WERI-Rb-1 (cell line): ENCODE data around the gene FXYD4.

Experiments
- DNase-seq: peaks from one replicate; pipeline ENCODE4 v3.0.0-alpha.2; 2020
- H3K27ac ChIP-seq: fragments of 250-450 bp; sonication (Bioruptor Pico); 2 replicates; pipeline ENCODE4 v1.5.1; 2020; ENCODE audit warnings: mild to moderate bottlenecking, moderate library complexity
- H3K27me3 ChIP-seq: fragments of 250-450 bp; sonication (Bioruptor Pico); 2 replicates; pipeline ENCODE4 v1.5.1; 2021; ENCODE audit warnings: mild to moderate bottlenecking, low read depth, moderate library complexity; ENCODE audit not compliant: insufficient read depth, severe bottlenecking
- H3K36me3 ChIP-seq: fragments of 250-450 bp; sonication (Bioruptor Pico); 2 replicates; pipeline ENCODE4 v1.5.1; 2020; ENCODE audit warnings: mild to moderate bottlenecking, moderate library complexity
- H3K4me3 ChIP-seq: 2 replicates; pipeline ENCODE4 v1.5.1; 2011; ENCODE audit warnings: low read depth, mild to moderate bottlenecking, control low read depth, low read length
- H3K9me3 ChIP-seq: fragments of 250-450 bp; sonication (Bioruptor Pico); 2 replicates; pipeline ENCODE4 v1.5.1; 2021; ENCODE audit warnings: mild to moderate bottlenecking, moderate library complexity; ENCODE audit not compliant: severe bottlenecking
- TF ChIP-seq, protein P1 (sequence below): IDR thresholded peaks from 2 replicates; pipeline ENCODE4 v1.5.1; 2011; ENCODE audit warnings: low read depth, mild to moderate bottlenecking, control low read depth, inconsistent platforms, low read length

FXYD4 gene

DNA sequence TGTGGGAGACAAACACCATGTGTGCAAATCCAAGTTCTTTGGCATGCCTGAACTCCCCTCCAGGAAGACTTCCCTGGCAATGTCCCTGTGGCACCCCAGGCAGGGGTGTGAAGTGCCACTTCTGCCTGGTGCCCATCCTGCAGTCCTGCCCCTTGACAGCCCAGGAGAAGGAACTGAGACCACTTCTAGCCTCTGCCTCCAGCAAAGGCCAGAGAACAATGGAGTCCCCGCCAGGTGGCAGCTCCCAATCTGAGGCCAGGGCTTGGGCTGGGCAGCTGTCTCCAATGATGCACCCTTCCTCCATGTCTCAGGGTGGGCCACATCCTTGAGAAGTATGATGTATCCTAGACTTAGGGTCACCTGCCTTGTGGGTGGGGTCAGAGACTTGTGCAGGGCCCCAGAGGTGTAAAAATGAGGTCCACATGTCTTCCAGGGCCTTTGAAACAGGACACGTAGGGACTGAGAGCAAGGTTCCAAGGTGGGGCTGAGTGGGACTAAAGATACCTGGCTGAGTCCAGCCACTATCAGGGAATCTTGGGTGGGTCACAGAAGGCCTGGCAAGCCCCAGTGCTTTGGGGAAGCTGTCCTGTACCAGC, 5.5 kb downstream of the FXYD4 start:
- no peak for DNase-seq
- Histone ChIP-seq H3K36me3 (no peaks in the 10 kb centered on the region), H3K9me3 (no peaks in the 10 kb centered on the region), H3K4me3 (no peak overlapping the region), H3K27me3 (no peaks in the 10 kb centered on the region), H3K27ac (no peak overlapping the region)
- TF ChIP-seq, protein P1, sequence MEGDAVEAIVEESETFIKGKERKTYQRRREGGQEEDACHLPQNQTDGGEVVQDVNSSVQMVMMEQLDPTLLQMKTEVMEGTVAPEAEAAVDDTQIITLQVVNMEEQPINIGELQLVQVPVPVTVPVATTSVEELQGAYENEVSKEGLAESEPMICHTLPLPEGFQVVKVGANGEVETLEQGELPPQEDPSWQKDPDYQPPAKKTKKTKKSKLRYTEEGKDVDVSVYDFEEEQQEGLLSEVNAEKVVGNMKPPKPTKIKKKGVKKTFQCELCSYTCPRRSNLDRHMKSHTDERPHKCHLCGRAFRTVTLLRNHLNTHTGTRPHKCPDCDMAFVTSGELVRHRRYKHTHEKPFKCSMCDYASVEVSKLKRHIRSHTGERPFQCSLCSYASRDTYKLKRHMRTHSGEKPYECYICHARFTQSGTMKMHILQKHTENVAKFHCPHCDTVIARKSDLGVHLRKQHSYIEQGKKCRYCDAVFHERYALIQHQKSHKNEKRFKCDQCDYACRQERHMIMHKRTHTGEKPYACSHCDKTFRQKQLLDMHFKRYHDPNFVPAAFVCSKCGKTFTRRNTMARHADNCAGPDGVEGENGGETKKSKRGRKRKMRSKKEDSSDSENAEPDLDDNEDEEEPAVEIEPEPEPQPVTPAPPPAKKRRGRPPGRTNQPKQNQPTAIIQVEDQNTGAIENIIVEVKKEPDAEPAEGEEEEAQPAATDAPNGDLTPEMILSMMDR, result no peak

DNA sequence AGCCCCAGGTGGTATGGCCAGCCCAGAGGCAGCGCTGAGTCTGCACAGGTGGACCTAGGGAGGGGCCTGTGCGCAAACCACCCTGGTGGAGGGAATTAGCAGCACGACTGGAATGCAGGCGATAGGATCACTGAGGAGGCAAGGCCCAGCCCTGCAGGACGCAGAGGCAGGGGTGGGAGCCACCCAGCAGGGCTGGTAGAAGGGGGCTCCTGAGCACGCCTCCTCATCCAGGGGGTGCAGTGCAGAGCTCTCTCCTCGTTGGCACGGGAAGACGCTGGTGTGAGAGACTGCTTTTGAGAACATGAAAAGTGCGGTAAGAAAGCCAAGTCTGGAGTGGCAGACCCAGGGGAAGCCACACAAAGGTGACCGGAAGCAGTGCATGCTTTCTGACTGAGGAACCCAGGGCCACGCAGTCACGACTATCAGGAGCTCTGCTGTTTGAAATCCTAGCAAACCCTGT, 6.0 kb downstream of the FXYD4 start:
- H3K27ac ChIP-seq, result no peak overlapping the region
- DNase-seq, result peak; percentile 38
- TF ChIP-seq, protein P1, result peak; percentile 64
- H3K27me3 ChIP-seq, result no peaks in the 10 kb centered on the region
- H3K4me3 ChIP-seq, result no peak overlapping the region
- H3K36me3 ChIP-seq, result no peaks in the 10 kb centered on the region
- no peaks in the 10 kb centered on the region for H3K9me3 ChIP-seq

DNA sequence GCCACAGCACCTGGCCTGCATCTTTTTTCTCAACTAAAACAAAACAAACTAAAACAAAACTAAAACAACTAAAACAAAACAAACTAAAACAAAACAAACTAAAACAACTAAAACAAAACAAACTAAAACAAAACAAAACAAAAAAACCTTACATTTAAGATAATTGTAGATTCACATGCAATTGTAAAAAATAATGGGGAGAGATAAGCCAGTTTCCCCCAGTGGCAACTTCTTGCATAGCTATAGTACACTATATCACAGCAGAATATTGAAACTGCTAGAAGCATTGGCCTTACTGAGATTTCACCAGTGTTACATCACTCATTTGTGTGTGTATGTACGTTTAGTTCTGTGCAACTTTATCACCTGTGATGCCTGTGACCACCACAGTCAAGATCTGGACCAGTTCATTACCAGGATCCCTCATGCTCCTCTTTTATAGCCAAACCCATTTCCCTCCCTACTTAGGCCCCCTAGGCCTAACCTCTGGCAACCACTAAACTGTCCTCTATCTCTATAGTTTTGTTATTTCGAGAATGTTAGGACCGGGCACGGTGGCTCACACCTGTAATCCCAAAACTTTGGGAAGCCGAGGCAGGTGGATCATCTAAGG, 9.3 kb downstream of the FXYD4 start:
- DNase-seq, result no peak
- H3K27me3 ChIP-seq, result no peaks in the 10 kb centered on the region
- TF ChIP-seq, protein P1, result no peak
- no peak overlapping the region for H3K4me3 ChIP-seq
- no peaks in the 10 kb centered on the region for H3K9me3 ChIP-seq
- H3K36me3 ChIP-seq, result peaks cover 14% of the 10 kb centered on the region
- H3K27ac ChIP-seq, result no peak overlapping the region

DNA sequence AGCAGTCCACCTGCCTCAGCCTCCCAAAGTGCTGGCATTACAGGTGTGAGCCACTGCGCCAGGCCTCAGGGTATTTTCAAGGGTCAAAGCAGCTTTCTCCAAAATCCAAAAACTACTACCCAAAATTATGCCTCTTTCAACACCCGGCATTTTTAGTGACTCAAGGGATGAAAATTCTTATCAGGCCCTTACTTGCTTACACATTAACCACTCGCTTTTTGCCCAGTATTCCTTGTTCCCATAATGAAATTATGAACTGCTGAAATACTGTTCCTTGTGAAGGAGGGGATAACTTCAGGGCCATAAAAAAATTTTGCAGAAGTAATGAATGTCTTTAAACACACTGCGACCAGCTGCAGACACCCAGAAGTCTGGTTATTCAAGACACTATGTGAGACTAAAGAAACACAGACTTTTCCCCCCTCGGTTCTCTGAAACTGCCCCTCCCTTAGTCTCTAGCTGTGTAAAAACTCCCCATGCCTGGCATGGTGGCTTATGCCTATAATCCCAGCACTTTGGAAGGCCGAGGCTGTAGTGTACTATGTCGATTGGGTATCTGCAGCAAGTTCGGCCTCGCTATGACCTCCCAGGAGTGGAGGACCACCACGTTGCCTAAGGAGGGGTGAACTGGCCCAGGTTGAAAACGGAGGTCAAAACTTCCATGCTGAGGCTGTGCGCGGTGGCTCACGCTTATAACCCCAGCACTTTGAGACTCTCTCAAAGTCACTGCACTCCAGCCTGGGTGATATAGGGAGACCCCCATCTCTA, 12.0 kb downstream of the FXYD4 start:
- Histone ChIP-seq H3K36me3 (peaks cover 40% of the 10 kb centered on the region), H3K9me3 (no peaks in the 10 kb centered on the region), H3K27ac (no peak overlapping the region), H3K4me3 (no peak overlapping the region), H3K27me3 (no peaks in the 10 kb centered on the region)
- TF ChIP-seq, protein P1, result no peak
- DNase-seq, result no peak

DNA sequence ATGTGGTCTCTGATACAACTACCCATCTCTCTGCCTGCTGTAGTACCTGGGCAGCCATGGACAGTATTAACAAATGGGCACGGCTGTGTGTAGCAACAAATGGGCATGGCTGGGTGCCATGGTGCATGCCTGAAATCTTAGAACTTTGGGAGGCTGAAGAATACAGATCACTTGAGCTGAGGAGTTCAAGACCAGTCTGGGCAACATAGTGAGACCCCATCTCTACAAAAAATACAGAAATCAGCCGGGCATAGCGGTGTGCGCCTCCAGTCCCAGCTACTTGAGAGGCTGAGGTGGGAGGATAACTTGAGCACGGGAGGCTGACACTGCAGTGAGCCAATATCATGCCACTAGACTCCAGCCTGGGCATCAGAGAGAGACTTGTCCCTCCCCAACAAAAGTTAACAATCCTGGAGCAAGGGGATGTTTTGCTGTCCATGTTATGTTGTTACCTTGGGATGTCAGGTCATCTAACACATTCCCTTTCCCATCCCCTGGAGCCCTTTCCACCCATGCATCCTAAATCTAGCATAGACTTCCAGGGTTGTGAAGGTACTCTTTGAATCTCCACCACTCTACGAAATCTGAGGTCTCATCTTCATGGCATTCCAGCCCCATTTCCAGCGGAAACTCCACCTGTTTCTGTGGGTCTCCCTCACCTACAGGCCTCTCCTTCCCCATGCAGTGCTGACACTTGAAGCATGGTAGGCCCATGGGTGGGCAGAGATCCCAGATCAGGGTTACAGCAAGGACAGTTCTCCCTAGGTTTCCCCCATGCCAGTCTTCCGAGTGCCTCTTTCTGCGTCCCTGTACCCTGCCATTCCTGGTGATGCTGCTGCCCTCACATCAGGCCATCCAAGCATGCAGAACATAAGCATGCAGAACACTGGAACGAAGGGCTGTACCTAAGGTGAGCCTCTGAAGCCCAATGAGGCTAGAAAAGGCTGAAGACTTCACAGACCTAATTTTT, 13.1 kb downstream of the FXYD4 start:
- no peaks in the 10 kb centered on the region for H3K9me3 ChIP-seq
- TF ChIP-seq, protein P1, result no peak
- no peaks in the 10 kb centered on the region for H3K27me3 ChIP-seq
- H3K36me3 ChIP-seq, result peaks cover 52% of the 10 kb centered on the region
- H3K4me3 ChIP-seq, result no peak overlapping the region
- H3K27ac ChIP-seq, result no peak overlapping the region
- DNase-seq, result no peak
